Activated naive CD4-positive, alpha-beta T cell treated with anti-CD3 and anti-CD28 coated beads, Interleukin-2, amount 10 ng/mL, durations not matched to agents 5 hours and 36 hours (primary cell): ENCODE results near the gene AFP. TPM values are rescaled to one million over a fixed set of nuclear protein-coding genes. Genes with fewer than 3 reads are reported as not detected.

Experiments
- total RNA-seq, 2 experiments: library from RNA; stranded (reverse); gene quantifications; one replicate each; pipeline ENCODE4 v1.2.3, GENCODE V29; 2021

The AFP gene
- not detected for total RNA-seq

DNA sequence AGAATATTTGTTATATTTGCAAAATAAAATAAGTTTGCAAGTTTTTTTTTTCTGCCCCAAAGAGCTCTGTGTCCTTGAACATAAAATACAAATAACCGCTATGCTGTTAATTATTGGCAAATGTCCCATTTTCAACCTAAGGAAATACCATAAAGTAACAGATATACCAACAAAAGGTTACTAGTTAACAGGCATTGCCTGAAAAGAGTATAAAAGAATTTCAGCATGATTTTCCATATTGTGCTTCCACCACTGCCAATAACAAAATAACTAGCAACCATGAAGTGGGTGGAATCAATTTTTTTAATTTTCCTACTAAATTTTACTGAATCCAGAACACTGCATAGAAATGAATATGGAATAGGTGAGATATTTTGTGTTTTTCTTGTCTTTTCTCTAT is at the start of gene AFP:
Gene AFP (plus strand): TSS at position 238 of the 400 bp plus-strand sequence. CDS start 42 bp downstream, at position 280.

DNA sequence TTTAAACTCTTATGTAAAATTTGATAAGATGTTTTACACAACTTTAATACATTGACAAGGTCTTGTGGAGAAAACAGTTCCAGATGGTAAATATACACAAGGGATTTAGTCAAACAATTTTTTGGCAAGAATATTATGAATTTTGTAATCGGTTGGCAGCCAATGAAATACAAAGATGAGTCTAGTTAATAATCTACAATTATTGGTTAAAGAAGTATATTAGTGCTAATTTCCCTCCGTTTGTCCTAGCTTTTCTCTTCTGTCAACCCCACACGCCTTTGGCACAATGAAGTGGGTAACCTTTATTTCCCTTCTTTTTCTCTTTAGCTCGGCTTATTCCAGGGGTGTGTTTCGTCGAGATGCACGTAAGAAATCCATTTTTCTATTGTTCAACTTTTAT is 32.0 kb upstream of the AFP start, which contains the start of gene ALB:
Gene ALB (plus strand): TSS at position 246 of the 400 bp plus-strand sequence. CDS start 41 bp downstream, at position 287.

DNA sequence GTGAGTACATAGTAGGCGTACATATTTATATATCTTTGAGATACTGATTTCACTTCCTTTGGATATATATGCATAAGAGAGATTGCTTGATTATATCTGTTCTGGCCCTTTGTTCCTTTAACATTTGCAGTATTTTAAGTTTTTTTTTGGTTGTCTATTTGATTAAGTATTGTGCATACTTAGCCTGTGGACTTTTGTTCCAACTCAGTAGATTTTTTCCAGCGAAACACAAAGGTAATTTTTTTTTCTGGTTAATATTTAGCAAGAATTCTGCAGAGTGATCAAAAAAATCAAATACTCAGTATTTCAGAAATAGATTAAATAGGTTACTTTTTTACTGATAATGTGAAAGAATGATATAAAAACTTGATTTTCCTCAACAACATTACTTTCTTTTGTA is 45.3 kb downstream of the AFP start, which contains the start of gene AFM:
Gene AFM (plus strand): TSS at position 388 of the 400 bp plus-strand sequence. CDS start 31 bp downstream, outside the sequence.

Other genes with a start within 250 kb of the AFP start
- gene ANKRD17, start 177.4 kb upstream of the AFP start, total RNA-seq, result 10 to 100 TPM; 49.2 to 51.0 TPM
- gene ALB, start 31.9 kb upstream of the AFP start, total RNA-seq, result not detected
- not detected for gene AFM, start 45.5 kb downstream of the AFP start, total RNA-seq
- not detected for gene RASSF6, start 184.2 kb downstream of the AFP start, total RNA-seq